NCI-H82 treated with DMSO at 0.1 percent for 48 hours (cell line): ENCODE results near the gene MROH7.

ENCODE experiments used
- DNase-seq: peaks from one replicate; lab custom pipeline; 2025; ENCODE audit not compliant: unreplicated experiment; lab: John Stamatoyannopoulos, UW

MROH7 gene

DNA sequence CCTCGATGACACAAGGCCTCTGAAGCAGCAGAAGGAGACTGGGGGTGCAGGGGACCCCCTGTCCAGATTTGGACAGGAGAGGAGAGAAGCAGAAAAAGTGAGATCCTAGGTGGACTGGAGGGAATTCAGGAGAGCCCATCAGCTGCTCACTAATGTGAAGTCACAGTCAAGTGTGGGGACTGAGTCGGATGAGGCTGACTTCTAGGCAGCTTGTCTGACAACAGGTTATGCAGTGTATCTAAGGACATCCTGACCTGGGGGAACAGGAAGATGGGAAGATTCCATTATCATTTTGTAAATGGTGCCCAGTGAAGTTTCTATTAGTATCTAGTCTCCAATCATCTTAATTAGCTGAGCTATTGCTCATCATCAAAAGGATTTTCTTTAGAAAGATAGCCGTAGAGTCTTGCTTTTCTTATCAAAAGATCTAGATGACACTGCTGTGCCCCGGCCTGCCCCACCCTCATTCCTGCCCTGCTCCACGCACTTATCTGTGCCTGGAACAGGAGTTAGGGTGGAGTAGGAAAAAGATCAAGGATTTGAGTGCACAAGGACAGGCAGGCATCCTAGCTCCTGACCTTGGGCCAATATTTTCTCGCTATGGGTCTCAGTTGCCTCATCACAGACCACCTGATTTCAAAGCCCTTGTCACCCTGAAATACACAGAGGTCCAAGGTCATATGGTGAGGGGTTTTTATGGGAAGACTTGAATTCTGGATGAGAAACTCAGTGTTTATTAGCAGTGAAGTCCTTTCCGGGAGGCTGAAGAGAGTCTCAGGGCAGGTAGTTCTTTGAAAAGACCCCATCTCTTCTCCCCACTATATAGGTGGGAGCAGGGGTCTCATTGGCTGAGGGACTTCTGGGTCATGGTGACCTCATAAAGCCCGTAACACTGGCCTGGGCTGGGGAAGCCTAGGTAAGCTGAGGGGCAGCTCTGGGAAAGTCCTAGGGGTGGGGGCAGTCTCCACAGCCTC lies at the start of gene MROH7:
Gene MROH7 (plus strand): TSS at position 924 of the 974 bp plus-strand sequence. CDS start 11,141 bp downstream, outside the sequence.
- no peak for DNase-seq

DNA sequence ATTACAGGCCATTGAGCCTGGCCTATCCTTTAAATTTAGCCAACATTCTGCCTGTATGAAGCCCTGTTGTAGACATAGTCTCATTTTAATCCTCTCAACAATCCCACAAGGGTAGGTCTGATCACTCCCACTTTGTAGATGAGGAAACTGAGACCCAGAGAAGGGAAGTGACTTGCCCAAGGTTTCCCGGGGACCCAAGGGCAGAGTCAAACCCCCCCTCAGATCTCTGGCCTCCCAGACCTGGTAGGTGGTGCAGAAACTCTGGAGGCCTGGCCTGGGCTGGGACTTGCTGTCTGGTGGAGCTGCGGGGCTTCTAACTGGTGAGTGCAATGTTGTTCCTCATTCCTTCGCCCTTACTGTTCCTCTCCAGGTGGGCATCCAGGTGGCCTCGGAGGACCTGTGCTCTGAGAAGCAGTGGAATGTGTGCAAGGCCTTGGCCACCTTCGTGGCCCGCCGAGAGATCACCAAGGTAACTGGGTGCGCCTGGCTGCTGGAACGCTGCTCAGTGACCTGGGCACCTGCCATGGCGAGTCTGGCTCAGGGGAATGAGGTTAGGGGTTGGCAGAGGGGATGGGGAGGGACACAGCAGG lies 47.9 kb upstream of the MROH7 start:
- DNase-seq: no peak

DNA sequence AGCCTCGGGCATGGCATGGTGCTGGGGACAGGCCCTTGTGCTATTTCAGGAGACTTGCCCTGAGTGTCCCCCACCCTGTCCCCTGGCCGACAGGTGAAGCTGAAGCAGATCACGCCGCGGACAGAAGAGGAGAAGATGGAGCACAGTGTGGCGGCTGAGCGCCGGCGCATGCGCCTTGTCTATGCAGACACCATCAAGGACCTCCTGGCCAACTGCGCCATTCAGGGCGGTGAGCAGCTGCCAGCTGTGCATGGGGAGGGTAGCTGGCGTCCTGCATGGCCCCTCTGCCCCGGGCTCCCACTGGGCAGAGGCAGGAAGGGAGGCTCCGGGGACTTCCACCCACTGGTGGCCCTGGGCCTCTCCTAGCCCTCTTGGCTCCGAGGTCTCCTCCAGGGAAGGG lies 47.1 kb upstream of the MROH7 start:
- no peak for DNase-seq

- DNase-seq: no peak
Measured at GRCh38 chr1:54595956-54596498, 45.6 kb upstream of the MROH7 start.

- no peak for DNase-seq
Measured at GRCh38 chr1:54596756-54597155, 44.8 kb upstream of the MROH7 start.

DNA sequence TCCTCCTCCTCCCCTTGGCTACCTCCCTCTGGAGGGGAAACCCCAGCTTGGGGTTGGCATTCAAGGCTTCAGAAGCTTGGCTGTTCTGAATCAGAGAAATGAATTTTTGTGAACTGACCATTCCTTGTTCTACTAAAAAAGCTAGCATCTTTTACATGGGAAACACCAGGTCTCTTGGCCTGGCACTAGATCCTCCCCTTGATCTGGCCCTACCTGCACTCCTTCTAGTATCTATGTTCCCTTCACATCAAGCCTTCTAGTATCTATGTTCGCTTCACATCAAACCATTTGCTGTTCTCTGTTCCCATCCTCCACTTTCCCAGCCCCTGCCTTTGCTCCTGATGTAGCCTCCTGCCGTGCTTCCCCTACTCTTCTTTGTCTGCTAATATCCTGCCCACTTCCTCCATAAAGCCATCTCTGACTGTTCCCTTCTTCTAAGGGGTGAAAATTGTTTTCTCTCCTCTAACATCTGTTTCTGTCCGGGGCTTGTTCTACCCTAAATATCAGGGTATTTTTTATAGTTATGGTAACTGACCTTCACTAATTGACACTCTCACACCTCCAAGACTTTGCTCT lies 44.0 kb upstream of the MROH7 start:
- no peak for DNase-seq

- DNase-seq: no peak
Measured at GRCh38 chr1:54599211-54599823, 42.3 kb upstream of the MROH7 start.

DNA sequence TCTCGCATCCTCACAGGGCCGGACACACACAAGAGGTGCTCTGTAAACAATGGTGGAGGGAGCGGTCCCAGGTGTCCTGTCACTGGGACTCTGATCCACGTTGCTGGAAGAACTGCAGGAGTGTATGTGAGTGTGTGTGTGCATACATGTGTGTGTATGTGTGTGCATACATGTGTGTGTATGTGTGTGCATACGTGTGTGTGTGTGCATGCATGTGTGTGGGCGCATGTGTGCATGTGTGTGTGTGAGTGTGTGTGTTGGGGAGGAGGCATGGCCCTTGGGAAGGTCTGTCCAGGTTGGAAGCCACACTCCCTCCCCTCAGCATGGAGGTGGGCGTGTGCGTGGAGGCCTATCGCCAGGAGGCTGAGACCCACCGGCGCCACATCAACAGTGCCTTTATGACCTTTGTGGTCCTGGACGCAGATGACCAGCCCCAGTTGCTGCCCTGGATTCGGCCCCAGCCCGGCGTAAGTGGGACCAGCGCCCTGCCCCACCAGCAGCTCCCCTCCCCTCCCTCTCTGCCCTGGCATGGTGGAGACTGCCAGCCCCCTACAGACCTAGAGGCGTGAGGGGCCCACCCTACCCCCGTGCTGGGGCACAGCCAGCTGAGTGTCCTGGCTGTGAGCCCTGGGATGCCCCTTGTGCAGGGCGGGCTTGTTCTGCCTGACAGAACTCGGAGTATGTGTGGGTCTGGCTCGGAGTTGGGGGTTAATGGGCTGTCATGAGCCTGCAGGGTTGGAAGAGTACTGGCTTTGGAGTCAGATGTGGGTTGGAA lies 40.5 kb upstream of the MROH7 start:
- no peak for DNase-seq

DNA sequence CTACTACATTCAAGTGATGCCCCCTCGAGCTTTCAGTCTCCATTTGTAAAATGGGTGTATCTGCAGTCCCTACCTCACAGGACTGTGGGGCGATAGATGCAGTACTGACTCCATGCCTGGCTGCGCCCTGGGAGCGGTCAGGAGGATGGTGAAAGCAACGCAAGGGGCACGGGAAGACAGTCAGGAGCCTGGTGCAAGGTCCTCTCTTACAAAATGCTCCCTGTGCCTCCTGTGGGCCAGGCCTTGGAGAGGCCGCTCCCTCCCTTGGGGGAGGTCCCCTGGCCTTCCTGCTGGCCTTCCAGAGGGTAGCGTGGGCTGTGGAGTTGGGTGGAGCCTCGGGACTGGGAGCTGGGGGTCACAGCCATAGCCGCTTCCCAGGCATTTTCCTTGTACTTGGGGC lies 39.9 kb upstream of the MROH7 start:
- DNase-seq: no peak

DNA sequence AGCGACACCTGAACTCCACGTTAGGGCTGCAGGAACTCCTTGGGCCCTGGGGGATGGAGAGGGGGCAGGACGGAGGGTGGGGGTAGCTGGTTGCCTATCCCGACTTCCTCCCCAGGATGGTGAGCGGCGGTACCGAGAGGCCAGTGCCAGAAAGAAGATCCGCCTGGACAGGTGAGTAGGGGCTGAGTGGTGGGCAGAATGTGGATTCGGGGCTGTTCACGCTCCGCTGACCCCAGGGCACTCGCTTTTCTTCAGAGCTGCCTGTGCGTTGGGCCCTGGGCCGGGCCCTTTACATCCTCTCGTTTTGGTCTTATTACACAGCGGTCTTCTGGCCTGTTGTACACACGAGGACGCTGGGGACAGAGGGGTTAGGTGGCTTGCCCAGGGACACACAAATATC lies 39.0 kb upstream of the MROH7 start:
- no peak for DNase-seq

DNA sequence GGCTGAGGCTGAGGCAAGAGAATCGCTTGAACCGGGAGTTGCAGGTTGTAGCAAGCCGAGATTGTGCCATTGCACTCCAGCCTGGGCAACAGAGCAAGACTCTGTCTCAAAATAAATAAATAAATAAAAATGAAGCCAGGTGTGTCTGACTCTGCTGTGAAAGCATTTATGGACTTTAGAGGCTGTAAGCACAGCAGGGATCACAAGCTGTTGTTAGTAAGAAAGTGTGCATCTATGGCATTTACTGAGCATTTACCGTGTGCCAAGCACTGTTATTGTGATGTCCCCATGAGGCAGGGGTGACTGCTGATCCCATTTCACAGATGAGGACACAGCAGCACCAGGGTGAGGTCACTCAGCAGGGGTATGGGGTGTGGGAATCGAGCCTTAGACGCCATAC lies 38.3 kb upstream of the MROH7 start:
- no peak for DNase-seq

- no peak for DNase-seq
Measured at GRCh38 chr1:54604051-54604450, 37.5 kb upstream of the MROH7 start.

GRCh38 chr1:54604572-54605370 lies 36.8 kb upstream of the MROH7 start:
- DNase-seq: no peak

DNA sequence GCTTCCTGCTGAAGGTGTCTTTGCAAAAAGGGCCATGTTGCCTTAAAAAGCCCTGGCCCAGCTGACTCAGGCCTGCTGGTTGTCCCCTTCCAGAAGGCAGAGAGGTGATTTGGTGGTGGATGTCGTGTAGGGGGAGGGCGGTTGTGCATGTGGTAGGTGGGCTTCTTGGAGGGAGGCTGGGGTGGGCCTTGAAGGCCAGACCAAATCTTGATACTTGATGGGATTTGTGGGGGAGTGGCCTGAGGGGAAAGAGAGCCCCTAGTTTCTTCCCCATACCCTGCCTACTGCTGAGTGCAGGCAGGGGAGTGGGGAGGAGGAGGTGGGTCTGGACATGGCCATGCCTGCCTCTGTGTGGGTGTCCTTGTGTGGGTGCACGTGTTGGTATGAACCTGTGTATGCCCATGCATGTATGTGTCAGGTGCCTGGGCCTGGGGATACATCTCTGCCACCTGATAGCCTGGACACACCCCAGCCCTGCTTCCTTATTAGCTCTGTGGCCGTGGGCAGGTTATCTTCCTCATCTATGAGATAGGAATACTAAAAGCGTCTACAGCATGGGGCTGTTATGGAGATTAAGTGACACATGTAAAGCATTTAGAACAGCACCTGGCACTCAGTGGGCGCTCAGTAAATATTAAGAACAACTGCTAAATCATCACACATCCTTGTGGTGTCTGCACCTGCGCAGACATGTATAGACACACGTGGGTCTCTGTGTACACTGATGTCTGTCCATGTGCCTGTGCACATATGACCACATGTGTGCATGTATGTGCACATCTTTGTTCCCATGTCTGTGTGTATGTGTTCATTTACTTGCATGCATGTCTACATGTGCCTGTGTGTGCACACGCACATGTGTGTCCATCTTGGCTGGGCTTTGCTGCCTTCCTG lies 35.2 kb upstream of the MROH7 start:
- no peak for DNase-seq

- DNase-seq: no peak
Measured at GRCh38 chr1:54606990-54607325, 34.6 kb upstream of the MROH7 start.

GRCh38 chr1:54607821-54608565 lies 33.6 kb upstream of the MROH7 start:
- DNase-seq: no peak

DNA sequence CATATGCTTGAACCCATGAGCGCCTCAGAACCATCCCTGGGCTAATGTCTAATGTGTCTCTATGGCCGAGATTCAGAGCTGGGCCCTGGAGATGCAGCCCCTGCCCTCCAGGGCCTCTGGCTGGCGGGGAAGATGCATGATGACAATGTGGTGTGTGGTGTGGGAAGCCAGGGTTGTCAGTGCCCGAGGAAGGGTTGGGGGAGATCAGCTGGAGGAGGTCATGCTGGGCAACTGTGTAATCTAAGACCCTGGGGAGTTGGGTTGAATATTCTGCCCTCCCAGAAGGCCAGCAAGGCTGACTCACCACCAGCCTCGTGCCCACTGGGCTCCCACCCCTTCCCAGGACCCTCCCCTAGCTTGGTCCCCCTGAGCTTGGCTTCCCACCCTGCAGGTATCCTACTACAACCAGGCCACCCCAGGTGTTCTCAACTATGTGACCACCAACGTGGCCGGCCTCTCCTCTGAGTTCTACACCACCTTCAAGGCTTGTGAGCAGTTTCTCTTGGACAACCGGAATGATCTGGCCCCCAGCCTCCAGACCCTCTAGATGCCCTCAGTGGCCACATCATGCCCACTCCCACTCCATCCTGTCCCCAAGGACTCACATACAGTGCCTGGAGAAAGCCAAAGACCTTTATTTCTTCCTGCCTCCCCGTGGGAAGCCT lies 32.9 kb upstream of the MROH7 start:
- no peak for DNase-seq
